NCI-H2029 treated with DMSO at 0.1 percent for 48 hours (cell line): ENCODE data around the gene TRMT44.

Experiments
- DNase-seq: peaks from one replicate; lab custom pipeline; 2025; lab: John Stamatoyannopoulos, UW

Gene TRMT44

GRCh38 chr4:8493484-8493883, 52.9 kb downstream of the TRMT44 start:
- DNase-seq = no peak

GRCh38 chr4:8494218-8494617, 53.6 kb downstream of the TRMT44 start:
- DNase-seq = no peak

GRCh38 chr4:8494983-8495548, 54.5 kb downstream of the TRMT44 start:
- no peak for DNase-seq

- DNase-seq = no peak
Observed at GRCh38 chr4:8495803-8496202, 55.2 kb downstream of the TRMT44 start.

- no peak for DNase-seq
Observed at GRCh38 chr4:8497762-8498161, 57.2 kb downstream of the TRMT44 start.

- no peak for DNase-seq
Observed at GRCh38 chr4:8500966-8501365, 60.4 kb downstream of the TRMT44 start.

GRCh38 chr4:8501781-8502180, 61.2 kb downstream of the TRMT44 start:
- no peak for DNase-seq

- no peak for DNase-seq
Observed at GRCh38 chr4:8502371-8502770, 61.8 kb downstream of the TRMT44 start.

- no peak for DNase-seq
Observed at GRCh38 chr4:8502836-8503585, 62.4 kb downstream of the TRMT44 start.

- DNase-seq = no peak
Observed at GRCh38 chr4:8503801-8504200, 63.2 kb downstream of the TRMT44 start.

- peak; percentile 19 for DNase-seq
Observed at GRCh38 chr4:8504279-8505007, 63.9 kb downstream of the TRMT44 start.

- no peak for DNase-seq
Observed at GRCh38 chr4:8505229-8505628, 64.7 kb downstream of the TRMT44 start.

GRCh38 chr4:8506006-8506372, 65.4 kb downstream of the TRMT44 start:
- no peak for DNase-seq

- DNase-seq = no peak
Observed at GRCh38 chr4:8506373-8507195, 66.0 kb downstream of the TRMT44 start.

- DNase-seq = no peak
Observed at GRCh38 chr4:8507196-8507570, 66.6 kb downstream of the TRMT44 start.

GRCh38 chr4:8507624-8508023, 67.0 kb downstream of the TRMT44 start:
- DNase-seq = no peak

GRCh38 chr4:8508266-8508665, 67.7 kb downstream of the TRMT44 start:
- DNase-seq = no peak

GRCh38 chr4:8508740-8509139, 68.2 kb downstream of the TRMT44 start:
- no peak for DNase-seq

GRCh38 chr4:8509311-8509950, 68.9 kb downstream of the TRMT44 start:
- no peak for DNase-seq

- no peak for DNase-seq
Observed at GRCh38 chr4:8510191-8510590, 69.6 kb downstream of the TRMT44 start.

- no peak for DNase-seq
Observed at GRCh38 chr4:8510611-8511285, 70.2 kb downstream of the TRMT44 start.
